OCI-M1 (cell line): ENCODE data around the gene CFAP45.

Experiments
- DNase-seq: peaks from one replicate; lab custom pipeline; 2025; lab: John Stamatoyannopoulos, UW

CFAP45 gene

GRCh38 chr1:159877695-159878444 lies 22.1 kb downstream of the CFAP45 start:
- DNase-seq: no peak

GRCh38 chr1:159873530-159874143 lies 26.3 kb downstream of the CFAP45 start:
- DNase-seq: no peak

DNA sequence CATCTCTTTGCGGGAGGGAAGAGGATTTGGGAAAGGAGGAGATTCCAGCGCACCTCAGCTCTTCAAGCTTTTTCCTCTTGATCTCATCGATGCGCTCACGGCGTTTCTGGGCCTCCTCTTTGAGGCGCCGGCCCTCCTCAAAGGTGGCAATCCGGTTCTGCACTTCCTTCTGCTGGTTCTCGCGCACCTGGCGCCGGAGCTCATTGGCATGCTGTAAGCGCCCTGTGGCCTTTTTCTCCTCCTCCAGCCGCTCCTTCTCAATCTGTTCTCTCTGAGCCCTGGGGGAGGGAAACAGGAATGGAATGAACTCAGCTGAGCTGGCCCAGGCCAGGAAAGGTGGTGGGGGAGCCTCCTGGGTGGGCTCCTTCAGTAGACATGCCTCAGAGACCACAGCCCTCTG lies 27.1 kb downstream of the CFAP45 start:
- no peak for DNase-seq

- no peak for DNase-seq
Observed at GRCh38 chr1:159870704-159871103, 29.3 kb downstream of the CFAP45 start.

- DNase-seq: peak; percentile 30
Observed at GRCh38 chr1:159869607-159870006, 30.4 kb downstream of the CFAP45 start.

GRCh38 chr1:159869173-159869572 lies 30.8 kb downstream of the CFAP45 start:
- peak; percentile 22 for DNase-seq

DNA sequence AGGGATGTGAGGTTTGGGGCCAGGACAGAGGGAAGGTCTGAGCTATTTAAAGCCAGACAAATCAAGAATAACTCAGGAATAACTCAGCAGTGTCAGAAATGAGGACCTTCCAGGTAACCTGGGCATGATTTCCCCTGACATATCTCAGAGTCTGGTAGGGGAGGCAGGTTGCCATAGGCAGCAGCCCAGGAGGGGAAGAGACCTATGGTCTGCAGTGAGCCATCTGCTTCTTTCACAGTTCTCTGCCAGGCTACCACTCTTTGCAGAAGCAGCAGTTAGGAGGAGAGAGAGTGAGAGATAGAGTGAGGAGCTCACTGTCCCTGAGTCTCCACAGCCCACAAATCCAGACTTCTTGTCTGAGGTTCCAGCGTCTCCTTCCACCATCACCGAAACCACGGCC lies 31.2 kb downstream of the CFAP45 start:
- DNase-seq: no peak

DNA sequence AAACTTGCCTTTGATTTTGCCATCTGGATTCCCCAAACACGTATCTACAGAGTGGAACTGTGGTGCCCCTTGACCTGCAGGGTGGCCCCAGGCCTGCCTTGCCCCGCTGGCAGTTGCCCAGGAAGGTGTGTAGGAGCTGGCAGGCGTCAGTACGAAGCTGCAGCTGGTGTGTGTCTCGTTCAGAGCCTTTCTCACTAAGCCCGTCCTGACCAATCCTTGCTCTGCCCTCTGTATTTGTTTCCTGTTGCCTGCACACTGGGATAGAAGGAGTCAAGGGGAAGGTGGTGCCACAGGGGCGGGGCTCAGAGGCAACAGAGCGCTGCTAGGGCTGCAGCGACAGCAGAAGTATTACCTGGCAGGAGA lies 32.3 kb downstream of the CFAP45 start:
- no peak for DNase-seq

DNA sequence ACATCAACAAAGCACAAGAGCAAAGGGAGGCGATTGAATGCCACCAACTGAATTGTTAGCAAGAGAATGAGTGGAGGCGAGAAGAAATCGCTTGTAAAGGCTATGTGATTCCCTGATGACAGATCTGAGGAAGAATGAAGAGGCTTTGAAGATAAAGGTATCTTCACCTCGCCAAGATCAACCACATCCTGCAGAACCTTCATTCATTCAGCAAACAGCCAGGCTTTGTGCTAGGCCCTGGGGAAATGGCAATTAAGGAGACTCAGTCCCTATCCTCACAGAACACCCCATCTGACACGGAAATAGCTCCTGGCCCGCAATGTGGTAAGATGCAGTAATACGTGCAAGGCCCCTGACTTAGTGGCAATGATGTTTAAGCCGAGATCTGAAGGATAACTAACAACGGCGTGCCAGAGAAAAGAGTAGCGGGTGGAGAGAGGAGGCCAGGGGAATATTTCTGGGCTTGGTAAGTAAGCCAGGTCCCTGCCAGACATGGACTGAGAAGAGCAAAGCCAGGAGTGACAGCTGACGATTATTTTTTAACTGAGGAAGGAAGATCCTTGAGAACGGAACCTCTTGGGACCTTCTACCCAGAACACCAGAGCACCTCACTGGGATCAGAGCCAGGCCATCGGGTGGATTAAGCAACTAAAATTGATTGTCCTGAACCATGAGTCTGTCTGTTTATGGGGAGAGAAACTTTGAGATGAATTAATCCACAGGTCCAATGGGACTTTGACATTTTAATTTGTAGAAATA lies 32.9 kb downstream of the CFAP45 start:
- DNase-seq: no peak

GRCh38 chr1:159866066-159866465 lies 33.9 kb downstream of the CFAP45 start:
- DNase-seq: no peak

DNA sequence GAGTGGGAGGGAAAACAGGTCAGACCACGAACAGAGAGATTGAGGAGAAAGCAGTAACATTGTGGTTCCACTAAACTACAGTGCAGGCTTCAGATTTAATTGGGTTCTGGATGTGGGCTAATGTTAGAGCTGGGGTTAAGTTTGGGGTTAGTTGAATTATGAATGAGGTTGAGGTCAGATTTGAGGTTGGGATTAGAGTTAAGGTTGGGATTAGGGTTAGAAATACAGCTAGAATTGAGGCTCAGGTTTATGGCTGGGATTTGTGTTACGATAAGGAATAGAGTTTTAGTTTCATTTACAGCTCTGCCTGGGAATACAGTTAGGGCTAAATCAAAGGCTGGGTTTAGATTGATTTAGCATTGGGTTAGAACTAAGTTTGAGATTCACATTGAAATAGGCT lies 35.7 kb downstream of the CFAP45 start:
- DNase-seq: peak; percentile 34

DNA sequence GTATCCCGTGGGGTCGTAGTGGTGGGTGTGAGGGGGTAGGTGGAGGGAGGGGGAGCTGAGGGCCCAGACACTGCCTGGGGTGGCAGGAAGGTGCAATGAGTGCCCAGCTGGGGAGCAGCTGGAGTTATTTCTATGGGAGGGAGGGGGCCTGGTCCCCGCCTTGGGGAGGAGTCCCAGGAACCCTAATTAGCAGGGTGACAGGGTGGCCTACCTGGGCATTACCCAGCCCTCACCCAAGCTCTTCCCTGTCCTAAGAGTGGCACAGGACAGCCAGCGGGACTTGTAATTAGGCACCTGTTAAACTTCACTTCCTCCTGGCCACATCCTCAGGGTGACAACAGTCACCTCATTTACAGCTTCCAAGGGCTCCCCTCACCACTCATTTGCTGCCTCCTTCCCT lies 37.4 kb downstream of the CFAP45 start, which contains the start of gene VSIG8:
Gene VSIG8 (minus strand): TSS at position 101 of the 400 bp plus-strand sequence. CDS start 136 bp downstream, outside the sequence.
- DNase-seq: no peak

DNA sequence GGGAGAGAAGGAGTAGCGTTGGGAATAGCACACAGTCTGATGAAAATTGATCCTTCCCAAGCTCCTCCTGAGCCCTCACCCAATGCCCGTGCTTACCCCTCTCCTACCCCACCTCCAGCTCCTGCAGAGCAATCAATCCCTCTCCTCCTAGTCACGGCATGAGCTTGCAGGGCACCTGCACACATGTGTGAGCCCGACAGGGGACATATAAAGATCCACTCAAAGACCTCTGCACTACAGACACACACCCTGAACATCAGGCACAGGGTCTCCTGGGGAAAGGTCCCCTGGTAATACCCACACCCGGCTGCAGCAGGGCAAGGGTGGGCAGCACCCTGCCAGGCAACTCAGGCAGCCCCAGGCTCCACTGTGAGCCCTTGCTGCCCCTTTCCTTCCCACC lies 37.9 kb downstream of the CFAP45 start:
- DNase-seq: no peak

DNA sequence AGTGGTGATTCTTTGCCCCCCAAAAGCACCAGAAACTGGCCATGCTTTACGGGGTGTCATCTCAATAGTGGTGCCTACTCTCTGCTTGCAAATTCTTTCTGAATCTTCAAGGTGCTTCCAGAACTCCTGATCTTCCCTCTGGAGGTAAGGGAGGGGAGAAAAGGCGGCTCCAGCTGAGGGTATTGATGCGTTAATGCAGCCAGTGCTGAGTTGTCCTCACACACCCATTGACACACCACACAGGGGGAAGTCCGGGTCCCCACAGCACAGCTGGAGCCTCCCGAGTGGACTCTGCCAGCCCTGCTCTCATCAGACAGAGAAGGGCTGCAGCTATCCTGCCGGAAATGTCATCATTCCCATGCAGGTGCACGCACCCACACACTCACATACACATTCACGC lies 38.7 kb downstream of the CFAP45 start:
- no peak for DNase-seq

- DNase-seq: no peak
Observed at GRCh38 chr1:159860456-159860855, 39.5 kb downstream of the CFAP45 start.

GRCh38 chr1:159859767-159860322 lies 40.1 kb downstream of the CFAP45 start:
- DNase-seq: no peak

GRCh38 chr1:159857889-159858288 lies 42.1 kb downstream of the CFAP45 start:
- no peak for DNase-seq

- DNase-seq: no peak
Observed at GRCh38 chr1:159856576-159856975, 43.4 kb downstream of the CFAP45 start.

- DNase-seq: no peak
Observed at GRCh38 chr1:159855709-159856108, 44.3 kb downstream of the CFAP45 start.

DNA sequence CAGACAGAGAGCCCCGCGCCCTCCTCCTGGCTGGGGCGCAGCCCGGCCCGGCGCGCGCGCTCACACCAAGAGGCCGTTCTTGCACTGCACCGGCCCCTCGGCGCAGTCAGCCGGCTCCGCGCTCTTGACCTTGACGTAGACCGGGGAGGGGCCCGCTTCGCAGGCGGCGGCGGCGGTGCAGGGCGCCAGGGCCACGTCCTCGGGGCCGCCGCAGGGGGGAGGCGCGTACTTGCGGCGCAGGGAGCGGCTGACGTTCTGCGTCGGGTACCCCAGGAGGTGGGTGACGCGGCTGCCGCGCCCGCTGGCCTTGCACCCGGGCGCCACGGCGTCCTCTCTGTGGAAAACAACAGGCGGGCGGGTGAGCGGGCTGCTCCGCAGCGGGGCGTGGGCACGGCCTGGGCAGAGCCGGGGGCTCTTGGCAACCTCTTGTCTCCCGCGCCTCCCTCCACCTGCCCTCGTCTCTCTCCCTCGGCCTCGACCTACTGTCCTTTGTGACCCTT lies 45.2 kb downstream of the CFAP45 start:
- DNase-seq: peak; percentile 50

DNA sequence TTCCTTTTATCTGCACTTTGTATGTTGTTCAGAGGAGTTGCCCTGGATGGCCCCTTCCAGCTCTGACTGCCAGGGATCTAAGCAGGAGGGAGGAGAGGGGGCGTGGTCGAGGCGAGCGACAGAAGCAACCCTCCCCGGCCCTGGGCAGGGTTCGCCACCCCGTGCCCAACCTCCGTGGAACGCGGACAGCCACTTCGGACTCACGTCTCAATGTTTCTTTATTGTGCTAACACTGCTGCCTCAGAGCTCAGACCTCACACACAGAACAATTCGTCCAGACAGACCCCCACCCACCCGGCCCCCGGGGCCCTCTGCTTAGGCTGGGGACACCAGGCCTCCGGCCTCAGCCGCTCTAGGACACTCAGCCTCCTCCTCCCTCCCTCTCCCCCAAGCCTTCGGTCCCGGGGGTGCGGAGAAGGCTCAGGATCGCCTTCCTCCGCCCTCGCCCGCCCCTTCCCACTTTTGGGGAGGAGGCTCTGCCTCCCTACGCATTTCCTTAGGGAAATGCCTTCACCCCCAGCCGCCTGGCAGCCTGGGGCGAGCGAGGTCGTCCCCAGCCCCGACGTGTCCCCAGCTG lies 45.8 kb downstream of the CFAP45 start:
- no peak for DNase-seq
